Left lung (tissue), 10 donors: ENCODE data around the gene TOX4. TPM values are rescaled to one million over a fixed set of nuclear protein-coding genes. Genes with fewer than 3 reads are reported as not detected.

Experiments used
- ATAC-seq: fragments of 200-7000 bp; cut with Tn5 transposase; one replicate; pipeline ENCODE4 v1.9.1; 2020; ENCODE audit warnings: moderate library complexity
- DNase-seq, 4 donors: peaks; one replicate each; pipeline ENCODE4 v3.0.0-alpha.2; 2013 to 2020
- H3K27ac ChIP-seq, 2 donors: fragments of 200-600 bp; sonication (generic) in 1 of 2; one replicate each; pipeline versions ENCODE4 v1.5.0 to v1.8.0; 2020 to 2021
- H3K27me3 ChIP-seq, 2 donors: fragments of 200-600 bp; sonication (generic) in 1 of 2; one replicate each; pipeline versions ENCODE4 v1.5.0 to v1.8.0; 2020 to 2021
- H3K36me3 ChIP-seq, 2 donors: fragments of 200-600 bp; sonication (generic) in 1 of 2; one replicate each; pipeline versions ENCODE4 v1.5.0 to v1.8.0; 2020 to 2021
- H3K4me1 ChIP-seq, 2 donors: fragments of 200-600 bp; one replicate each; pipeline ENCODE4 v1.8.0; 2021
- H3K4me3 ChIP-seq, 2 donors: fragments of 200-600 bp; sonication (generic) in 1 of 2; one replicate each; pipeline versions ENCODE4 v1.5.0 to v1.8.0; 2020 to 2021; ENCODE audit warnings: mild to moderate bottlenecking in 1 of 2
- H3K9me3 ChIP-seq, 2 donors: fragments of 200-600 bp; sonication (generic) in 1 of 2; one replicate each; pipeline versions ENCODE4 v1.5.0 to v1.8.0; 2020 to 2021
- CTCF ChIP-seq, 2 donors: fragments of 200-600 bp; sonication (generic) in 1 of 2; IDR thresholded peaks; one replicate each; pipeline versions ENCODE4 v1.5.0 to v1.8.0; 2021; ENCODE audit warnings: antibody characterized with exemption in 2 of 2
- intact Hi-C, 2 donors: fragments of 100-400 bp; cut with DNase I; formaldehyde crosslinking; loops; one replicate each; pipeline versions ENCODE4 v1.11.2 to v1.14.2; 2022
- polyA plus RNA-seq, 6 donors: library from polyadenylated mRNA; unstranded; fragments of 120-200 nt; gene quantifications; one replicate each; pipeline ENCODE4 v1.2.1, GENCODE V29; 2013; ENCODE audit not compliant: insufficient read length in 6 of 6
- total RNA-seq, 2 donors: library from RNA; stranded (reverse); fragmentation: NEBNext Ultra II Directional; extraction: Animal tissue kit (Norgen Biotek cat#: 25700); gene quantifications; one replicate each; pipeline ENCODE4 v1.2.1, GENCODE V29; 2021
- donor health status: DM: no; HTN: yes; CAD: no.
- donor health status: DM: no; HTN: no; CAD: no.

The TOX4 gene
- total and polyA plus RNA-seq, 8 donors = 56.3 to 69.1 (median 60.7) TPM

- H3K27me3 ChIP-seq = peaks cover 0 to 11% of the 10 kb centered on the region in 2 donors
- no peaks in the 10 kb centered on the region for H3K36me3 ChIP-seq
- peak; percentile 12 for ATAC-seq
- no peak overlapping the region for H3K27ac ChIP-seq
- intact Hi-C loops = no loop called here
- peaks cover 0 to 33% of the 10 kb centered on the region in 2 donors for H3K4me1 ChIP-seq
- TF ChIP-seq CTCF (IDR thresholded peaks at IDR 0.05) = no peak
- H3K9me3 ChIP-seq = no peaks in the 10 kb centered on the region
- no peak for DNase-seq
- H3K4me3 ChIP-seq = peak overlapping the region; percentile 53 to 57
Measured at GRCh38 chr14:21526672-21527317, 49.8 kb downstream of the TOX4 start.

GRCh38 chr14:21527318-21527679 lies 50.3 kb downstream of the TOX4 start:
- DNase-seq (no peak), ATAC-seq (no peak)
- peaks cover 0 to 33% of the 10 kb centered on the region in 2 donors for H3K4me1 ChIP-seq
- intact Hi-C loops = no loop called here
- H3K27ac ChIP-seq = no peak overlapping the region
- TF ChIP-seq CTCF (IDR thresholded peaks at IDR 0.05) = no peak
- no peak overlapping the region for H3K4me3 ChIP-seq
- peaks cover 0 to 11% of the 10 kb centered on the region in 2 donors for H3K27me3 ChIP-seq
- no peaks in the 10 kb centered on the region for H3K36me3 ChIP-seq
- no peaks in the 10 kb centered on the region for H3K9me3 ChIP-seq

GRCh38 chr14:21528381-21529348 lies 51.7 kb downstream of the TOX4 start:
- Histone ChIP-seq H3K36me3 (no peaks in the 10 kb centered on the region), H3K27ac (no peak overlapping the region), H3K27me3 (peaks cover 0 to 20% of the 10 kb centered on the region in 2 donors), H3K9me3 (no peaks in the 10 kb centered on the region), H3K4me1 (peaks cover 0 to 33% of the 10 kb centered on the region in 2 donors), H3K4me3 (no peak overlapping the region)
- intact Hi-C loops = no loop called here
- DNase-seq (no peak), ATAC-seq (no peak)
- no peak for TF ChIP-seq CTCF (IDR thresholded peaks at IDR 0.05)

GRCh38 chr14:21529515-21529914 lies 52.5 kb downstream of the TOX4 start:
- peaks cover 0 to 27% of the 10 kb centered on the region in 2 donors for H3K27me3 ChIP-seq
- no peaks in the 10 kb centered on the region for H3K36me3 ChIP-seq
- no peak for TF ChIP-seq CTCF (IDR thresholded peaks at IDR 0.05)
- H3K9me3 ChIP-seq = no peaks in the 10 kb centered on the region
- H3K4me1 ChIP-seq = peaks cover 0 to 33% of the 10 kb centered on the region in 2 donors
- DNase-seq (no peak), ATAC-seq (no peak)
- H3K4me3 ChIP-seq = no peak overlapping the region
- H3K27ac ChIP-seq = no peak overlapping the region
- intact Hi-C loops = no loop called here

GRCh38 chr14:21533294-21533693 lies 56.3 kb downstream of the TOX4 start:
- H3K27me3 ChIP-seq = peaks cover 18 to 54% of the 10 kb centered on the region in 2 donors
- no peak overlapping the region for H3K27ac ChIP-seq
- ATAC-seq (no peak), DNase-seq (no peak)
- no peaks in the 10 kb centered on the region for H3K9me3 ChIP-seq
- no peak for TF ChIP-seq CTCF (IDR thresholded peaks at IDR 0.05)
- H3K4me1 ChIP-seq = peaks cover 0 to 13% of the 10 kb centered on the region in 2 donors
- H3K4me3 ChIP-seq = no peak overlapping the region
- H3K36me3 ChIP-seq = no peaks in the 10 kb centered on the region
- intact Hi-C loops = no loop called here
